H1 (cell line): Measurements from ENCODE around the gene UMAD1. TPM values are rescaled to one million over a fixed set of nuclear protein-coding genes. Genes with fewer than 3 reads are reported as not detected.

Experiments used
- CTCF ChIA-PET: fragments of 300-600 bp; sonication (Branson Sonifier 250); formaldehyde crosslinking; loops from one replicate; lab custom pipeline; 2021; ENCODE audit not compliant: partially characterized antibody; lab: Charles Lee
- POLR2A ChIA-PET: fragments of 300-600 bp; sonication (Branson Sonifier 250); formaldehyde crosslinking; loops from one replicate; lab custom pipeline; 2021; ENCODE audit warnings: inconsistent platforms; ENCODE audit not compliant: partially characterized antibody; lab: Charles Lee
- DNase-seq, 2 experiments: peaks; one replicate each; pipeline versions ENCODE4 v3.0.0 to v3.0.0-alpha.2; 2010 to 2022; ENCODE audit warnings: low spot score in 2 of 2, low read depth in 1 of 2, mixed read lengths in 1 of 2
- FAIRE-seq: peaks from 2 replicates; lab custom pipeline; 2011; peaks lifted over from hg19 to GRCh38; lab: Jason Lieb, UNC
- H2AFZ ChIP-seq: 2 replicates; pipeline ENCODE4 v1.8.1; 2012; ENCODE audit warnings: low read length, inconsistent platforms
- H2AK5ac ChIP-seq: 2 replicates; pipeline ENCODE4 v1.6.1; 2013; ENCODE audit warnings: low read depth, low read length
- H2BK120ac ChIP-seq: replicated peaks from 2 replicates; pipeline ENCODE3; 2013; ENCODE audit warnings: low read depth, low read length, inconsistent platforms
- H2BK12ac ChIP-seq: 2 replicates; pipeline ENCODE4 v1.6.1; 2013; ENCODE audit warnings: low read depth, low read length
- H2BK15ac ChIP-seq: 2 replicates; pipeline ENCODE4 v1.6.1; 2013; ENCODE audit warnings: low read length
- H2BK20ac ChIP-seq: 2 replicates; pipeline ENCODE4 v1.6.1; 2013; ENCODE audit warnings: low read length
- H2BK5ac ChIP-seq: 2 replicates; pipeline ENCODE4 v1.6.1; 2013; ENCODE audit warnings: low read depth, low read length
- H3K14ac ChIP-seq: 2 replicates; pipeline ENCODE4 v1.6.1; 2013; ENCODE audit warnings: inconsistent platforms; ENCODE audit not compliant: insufficient read length
- H3K18ac ChIP-seq: 2 replicates; pipeline ENCODE4 v1.6.1; 2013; ENCODE audit warnings: low read length; ENCODE audit errors: extremely low read depth
- H3K23ac ChIP-seq: 2 replicates; pipeline ENCODE4 v1.6.1; 2013; ENCODE audit warnings: inconsistent platforms; ENCODE audit not compliant: insufficient read length
- H3K23me2 ChIP-seq: 2 replicates; pipeline ENCODE4 v1.6.1; 2013; ENCODE audit warnings: low read depth, low read length
- H3K27ac ChIP-seq: 2 replicates; pipeline ENCODE4 v1.6.1; 2011; ENCODE audit warnings: low read depth, low read length, inconsistent platforms
- H3K27me3 ChIP-seq, 4 experiments: replicated peaks in 1 of 4; 1 replicate in 1 of 4; 2 replicates in 3 of 4; pipeline versions ENCODE4 v1.6.1 to v1.8.1; 2011 to 2013; ENCODE audit warnings: low read length in 3 of 4, mild to moderate bottlenecking in 3 of 4, inconsistent platforms in 2 of 4, mixed read lengths in 2 of 4, moderate library complexity in 1 of 4; ENCODE audit not compliant: control insufficient read depth in 3 of 4, insufficient read depth in 3 of 4; ENCODE audit errors: extremely low read depth in 1 of 4
- H3K36me3 ChIP-seq, 4 experiments: 2 replicates each; pipeline versions ENCODE4 v1.6.1 to v1.8.1; 2011 to 2013; ENCODE audit warnings: mild to moderate bottlenecking in 4 of 4, low read length in 3 of 4, moderate library complexity in 2 of 4, control low read depth in 1 of 4, inconsistent platforms in 1 of 4; ENCODE audit not compliant: insufficient read depth in 4 of 4, control insufficient read depth in 2 of 4
- H3K4ac ChIP-seq: replicated peaks from 2 replicates; pipeline ENCODE3; 2013; ENCODE audit warnings: low read length, low read depth, mixed read lengths, inconsistent platforms; ENCODE audit not compliant: insufficient read length
- H3K4me1 ChIP-seq, 4 experiments: replicated peaks in 1 of 4; 1 replicate in 1 of 4; 2 replicates in 3 of 4; pipeline versions ENCODE4 v1.6.1 to v1.8.1; 2011 to 2013; ENCODE audit warnings: low read length in 3 of 4, inconsistent platforms in 2 of 4, mixed read lengths in 1 of 4; ENCODE audit not compliant: insufficient read depth in 4 of 4, control insufficient read depth in 3 of 4
- H3K4me2 ChIP-seq, 2 experiments: 2 replicates each; pipeline versions ENCODE4 v1.6.1 to v1.8.1; 2011 to 2013; ENCODE audit warnings: low read depth in 2 of 2, low read length in 2 of 2, control low read depth in 1 of 2, inconsistent platforms in 1 of 2, mild to moderate bottlenecking in 1 of 2; ENCODE audit not compliant: insufficient read depth in 1 of 2
- H3K4me3 ChIP-seq, 4 experiments: fragments of 200-600, 300-600 bp in 1 of 4; sonication (generic), shearing (Covaris generic), sonication (Bioruptor Twin) in 1 of 4; 2 replicates each; pipeline versions ENCODE4 v1.5.1 to v1.8.1; 2011 to 2016; ENCODE audit warnings: low read length in 4 of 4, low read depth in 3 of 4, control low read depth in 2 of 4, inconsistent platforms in 2 of 4, mild to moderate bottlenecking in 2 of 4, mixed read lengths in 1 of 4, moderate library complexity in 1 of 4; ENCODE audit not compliant: insufficient read depth in 2 of 4; ENCODE audit errors: extremely low read depth in 1 of 4
- H3K56ac ChIP-seq: replicated peaks from 2 replicates; pipeline ENCODE3; 2013; ENCODE audit warnings: low read depth, mild to moderate bottlenecking, mixed read lengths, low read length, inconsistent platforms; ENCODE audit not compliant: insufficient read length
- H3K79me1 ChIP-seq: 2 replicates; pipeline ENCODE4 v1.6.1; 2013; ENCODE audit warnings: low read depth, low read length, control low read depth
- H3K79me2 ChIP-seq, 2 experiments: 2 replicates each; pipeline versions ENCODE4 v1.6.1 to v1.8.1; 2012 to 2013; ENCODE audit warnings: low read length in 2 of 2, mild to moderate bottlenecking in 2 of 2, inconsistent platforms in 1 of 2; ENCODE audit not compliant: insufficient read depth in 2 of 2, control insufficient read depth in 1 of 2
- H3K9ac ChIP-seq, 4 experiments: replicated peaks in 1 of 4; 1 replicate in 1 of 4; 2 replicates in 3 of 4; pipeline versions ENCODE4 v1.6.1 to v1.8.1; 2011 to 2013; ENCODE audit warnings: low read depth in 3 of 4, low read length in 3 of 4, control low read depth in 2 of 4, mild to moderate bottlenecking in 2 of 4, moderate library complexity in 2 of 4, inconsistent platforms in 1 of 4; ENCODE audit errors: extremely low read depth in 1 of 4
- H3K9me3 ChIP-seq, 2 experiments: 2 replicates each; pipeline versions ENCODE4 v1.6.1 to v1.8.1; 2012 to 2013; ENCODE audit warnings: mild to moderate bottlenecking in 2 of 2, moderate library complexity in 2 of 2, control low read depth in 1 of 2, inconsistent platforms in 1 of 2, low read depth in 1 of 2, low read length in 1 of 2, mixed read lengths in 1 of 2; ENCODE audit not compliant: insufficient read depth in 2 of 2
- H4K20me1 ChIP-seq, 2 experiments: replicated peaks in 1 of 2; 2 replicates each; pipeline versions ENCODE3 to v1.8.1; 2011 to 2013; ENCODE audit warnings: inconsistent platforms in 2 of 2, low read length in 2 of 2, mild to moderate bottlenecking in 1 of 2; ENCODE audit not compliant: insufficient read depth in 2 of 2, control insufficient read depth in 1 of 2
- H4K5ac ChIP-seq: 2 replicates; pipeline ENCODE4 v1.6.1; 2013; ENCODE audit warnings: low read length, low read depth, mixed read lengths, inconsistent platforms; ENCODE audit not compliant: insufficient read length
- H4K8ac ChIP-seq: 2 replicates; pipeline ENCODE4 v1.8.0; 2013; ENCODE audit warnings: mild to moderate bottlenecking, moderate library complexity, low read length, inconsistent platforms; ENCODE audit not compliant: insufficient read depth; ENCODE audit errors: extremely low read depth
- H4K91ac ChIP-seq: replicated peaks from 2 replicates; pipeline ENCODE3; 2013; ENCODE audit warnings: low read length, mixed read lengths, inconsistent platforms; ENCODE audit not compliant: insufficient read length
- ATF2 ChIP-seq: IDR thresholded peaks from 2 replicates; pipeline ENCODE4 v1.6.1; 2012; ENCODE audit warnings: low read length, inconsistent platforms
- ATF3 ChIP-seq: IDR thresholded peaks from 2 replicates; pipeline ENCODE4 v1.6.1; 2011; ENCODE audit warnings: low read depth, mild to moderate bottlenecking, low read length; ENCODE audit not compliant: insufficient read depth
- CBX8 ChIP-seq: fragments of 300-800, 300-1000 bp; sonication (generic); IDR thresholded peaks from 2 replicates; pipeline ENCODE4 v1.7.1; 2016; ENCODE audit warnings: low read depth, low read length, borderline replicate concordance
- CHD1 ChIP-seq: IDR thresholded peaks from 2 replicates; pipeline ENCODE4 v1.6.1; 2012; ENCODE audit warnings: low read depth, low read length, improper control_type of control experiment
- CHD2 ChIP-seq: IDR thresholded peaks from 2 replicates; pipeline ENCODE4 v1.6.1; 2012; ENCODE audit warnings: low read length, improper control_type of control experiment
- CTCF ChIP-seq, 3 experiments: IDR thresholded peaks; 1 replicate in 2 of 3; 2 replicates in 1 of 3; pipeline versions ENCODE4 v1.5.1 to v1.6.1; 2011; ENCODE audit warnings: low read length in 3 of 3, mild to moderate bottlenecking in 3 of 3, inconsistent platforms in 2 of 3, low read depth in 1 of 3, moderate library complexity in 1 of 3; ENCODE audit not compliant: insufficient read depth in 1 of 3; ENCODE audit errors: control extremely low read depth in 1 of 3
- HDAC6 ChIP-seq: IDR thresholded peaks from one replicate; pipeline ENCODE4 v1.7.1; 2012; ENCODE audit warnings: low read depth, mild to moderate bottlenecking, inconsistent platforms, low read length, moderate library complexity
- USF2 ChIP-seq: IDR thresholded peaks from 2 replicates; pipeline ENCODE4 v1.6.1; 2011; ENCODE audit warnings: low read length, improper control_type of control experiment
- WGBS, 2 experiments: shearing (Covaris generic) in 1 of 2; methylation state at CpG; one replicate each; pipeline versions ENCODE4 v1.1.6 to v1.1.7; 2013 to 2015; ENCODE audit warnings: low lambda C conversion rate in 2 of 2, mixed read lengths in 2 of 2, inconsistent platforms in 1 of 2, low coverage in 1 of 2, missing lambda C conversion rate in 1 of 2; ENCODE audit not compliant: insufficient replicate concordance in 2 of 2, insufficient coverage in 1 of 2, insufficient read length in 1 of 2; ENCODE audit errors: extremely low coverage in 1 of 2, missing lambda C conversion rate in 1 of 2; 5-methylcytosine and 5-hydroxymethylcytosine counted together
- polyA plus RNA-seq, 7 experiments: library from polyadenylated mRNA; depleted of rRNA in 3 of 7; stranded (reverse) in 5 of 7; unstranded in 2 of 7; fragments of >200 nt in 5 of 7; fragments of 200-250 nt in 2 of 7; gene quantifications; 1 replicate in 5 of 7; 2 replicates in 1 of 7; 4 replicates in 1 of 7; pipeline versions ENCODE4 v1.2.1 to v1.2.3, GENCODE V29; 2011 to 2013; ENCODE audit warnings: missing spikeins in 2 of 7, mixed read lengths in 2 of 7
- total RNA-seq: library from RNA; stranded (reverse); fragmentation: NEBNext Ultra II Directional; extraction: Animal tissue kit (Norgen Biotek cat#: 25700); gene quantifications from 2 replicates; pipeline ENCODE4 v1.2.1, GENCODE V29; 2021

The UMAD1 gene
- total and polyA plus RNA-seq, 2 of the 8 experiments (the other 6 are each of a cell fraction or from before 2014, with no cell fraction given) = 10.4 to 12.3 TPM

- no peak overlapping the region for H3K4me3 ChIP-seq
- H3K9ac ChIP-seq = no peak overlapping the region
- no peak overlapping the region for H2BK5ac ChIP-seq
- no peak overlapping the region for H3K18ac ChIP-seq
- no peak overlapping the region for H3K4me2 ChIP-seq
- no peak for FAIRE-seq
- H3K36me3 ChIP-seq = no peaks in the 10 kb centered on the region; a peak in 1 of 8 replicates
- no peak overlapping the region for H3K27ac ChIP-seq
- no peaks in the 10 kb centered on the region; a peak in 1 of 4 replicates for H3K79me2 ChIP-seq
- 88% methylated on average over 1 of the region's 1 CpG; no CpG with 5 or more reads in 1 of the 2 experiments for WGBS, 2 experiments
- H4K20me1 ChIP-seq = no peaks in the 10 kb centered on the region
- no peak overlapping the region for H2BK120ac ChIP-seq
- no peak overlapping the region for H4K8ac ChIP-seq
- H2AK5ac ChIP-seq = no peak overlapping the region
- ChIA-PET CTCF (no interaction called here), POLR2A (no interaction called here)
- no peaks in the 10 kb centered on the region for H3K23me2 ChIP-seq
- DNase-seq = no peak
- H3K4ac ChIP-seq = no peak overlapping the region
- no peak overlapping the region for H3K23ac ChIP-seq
- no peaks in the 10 kb centered on the region for H3K9me3 ChIP-seq
- H3K14ac ChIP-seq = no peak overlapping the region
- no peak overlapping the region for H2AFZ ChIP-seq
- no peak overlapping the region for H4K5ac ChIP-seq
- H3K56ac ChIP-seq = no peak overlapping the region
- no peak overlapping the region for H2BK15ac ChIP-seq
- H2BK12ac ChIP-seq = no peak overlapping the region
- H3K79me1 ChIP-seq = no peaks in the 10 kb centered on the region
- H2BK20ac ChIP-seq = no peak overlapping the region
- no peaks in the 10 kb centered on the region for H3K27me3 ChIP-seq
- no peaks in the 10 kb centered on the region; a peak in 1 of 7 replicates for H3K4me1 ChIP-seq
- H4K91ac ChIP-seq = no peak overlapping the region
- TF ChIP-seq HDAC6 (no peak), CTCF (IDR thresholded peaks at IDR 0.05; ENCODE audit: control extremely low read depth in 1 of 3, insufficient read depth in 1 of 3, low read depth in 1 of 3, low read length in 3 of 3) (no peak), ATF3 (no peak), CBX8 (no peak), ATF2 (no peak), CHD2 (no peak), USF2 (no peak), CHD1 (no peak)
These were observed 28.2 kb downstream of the UMAD1 start for GRCh38 chr7:7668706-7669105.
